Measurements from ENCODE around the gene UBR3.

DNA sequence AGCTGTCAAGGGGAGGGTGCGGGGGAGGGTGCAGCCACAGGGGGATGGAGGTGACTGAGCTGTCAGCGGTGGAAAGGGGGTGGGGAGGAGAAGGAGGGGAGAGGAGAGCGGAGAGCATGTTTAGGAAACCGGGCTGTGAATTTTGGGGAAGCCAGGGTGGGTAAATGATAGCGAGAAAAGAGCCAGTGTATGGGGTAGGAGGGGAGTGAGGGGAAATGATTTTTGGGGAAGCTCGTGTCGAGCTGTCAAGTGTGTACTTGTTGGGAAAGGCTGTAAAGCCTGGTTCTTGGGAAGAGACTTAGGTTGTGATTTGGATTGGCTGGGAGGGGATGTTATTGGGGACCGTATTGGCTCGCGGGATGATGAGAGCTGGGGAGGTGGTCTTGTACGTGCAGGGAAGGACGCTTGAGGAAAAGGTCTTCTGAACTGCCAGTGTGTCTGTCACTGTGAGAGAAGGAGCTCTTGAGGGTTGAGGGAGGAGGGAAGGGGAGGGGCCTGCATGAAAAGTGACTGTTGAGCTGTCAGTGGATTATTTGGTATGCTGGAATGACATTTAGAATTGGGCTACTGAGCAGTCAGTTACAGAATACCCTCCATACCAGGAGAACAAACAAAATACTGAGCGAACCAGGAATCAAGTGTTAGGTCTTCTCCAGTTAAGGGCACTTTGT lies 1.0 kb downstream of the UBR3 start:
- TF ChIP-seq, protein P1, sequence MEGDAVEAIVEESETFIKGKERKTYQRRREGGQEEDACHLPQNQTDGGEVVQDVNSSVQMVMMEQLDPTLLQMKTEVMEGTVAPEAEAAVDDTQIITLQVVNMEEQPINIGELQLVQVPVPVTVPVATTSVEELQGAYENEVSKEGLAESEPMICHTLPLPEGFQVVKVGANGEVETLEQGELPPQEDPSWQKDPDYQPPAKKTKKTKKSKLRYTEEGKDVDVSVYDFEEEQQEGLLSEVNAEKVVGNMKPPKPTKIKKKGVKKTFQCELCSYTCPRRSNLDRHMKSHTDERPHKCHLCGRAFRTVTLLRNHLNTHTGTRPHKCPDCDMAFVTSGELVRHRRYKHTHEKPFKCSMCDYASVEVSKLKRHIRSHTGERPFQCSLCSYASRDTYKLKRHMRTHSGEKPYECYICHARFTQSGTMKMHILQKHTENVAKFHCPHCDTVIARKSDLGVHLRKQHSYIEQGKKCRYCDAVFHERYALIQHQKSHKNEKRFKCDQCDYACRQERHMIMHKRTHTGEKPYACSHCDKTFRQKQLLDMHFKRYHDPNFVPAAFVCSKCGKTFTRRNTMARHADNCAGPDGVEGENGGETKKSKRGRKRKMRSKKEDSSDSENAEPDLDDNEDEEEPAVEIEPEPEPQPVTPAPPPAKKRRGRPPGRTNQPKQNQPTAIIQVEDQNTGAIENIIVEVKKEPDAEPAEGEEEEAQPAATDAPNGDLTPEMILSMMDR (conservative IDR thresholded peaks at IDR 0.05 in 1 of 2, IDR thresholded peaks at IDR 0.05 in 1 of 2; ENCODE audit: extremely low read depth in 1 of 2, insufficient read depth in 1 of 2, low read depth in 1 of 2, low read length in 2 of 2), result no peak
- no peak for TF ChIP-seq EZH2 (IDR thresholded peaks at IDR 0.05; ENCODE audit: borderline replicate concordance, low read length)

Measured in mammary epithelial cell (primary cell).